Upper lobe of left lung (tissue), 6 donors: ENCODE measurements around the gene KDM5B. TPM values are rescaled to one million over a fixed set of nuclear protein-coding genes. Genes with fewer than 3 reads are reported as not detected.
"Not testable (repeated sequence)": the region's sequence is repeated elsewhere in the genome, so short reads cannot be mapped to it uniquely, and the experiment has no call there.

Source experiments
- ATAC-seq, 2 donors: fragments of 200-7000 bp; cut with Tn5 transposase; one replicate each; pipeline ENCODE4 v1.9.1; 2022; ENCODE audit warnings: mild to moderate bottlenecking in 2 of 2, moderate library complexity in 2 of 2; ENCODE audit not compliant: low FRiP score in 2 of 2
- DNase-seq, 2 donors: peaks; one replicate each; pipeline ENCODE4 v3.0.0-alpha.2; 2019 to 2020
- H3K27ac ChIP-seq, 4 donors: fragments of 200-600 bp; sonication (generic); one replicate each; pipeline ENCODE4 v1.5.1; 2016 to 2019
- H3K27me3 ChIP-seq, 4 donors: fragments of 200-600 bp; sonication (generic); one replicate each; pipeline ENCODE4 v1.5.1; 2017 to 2019
- H3K36me3 ChIP-seq, 4 donors: fragments of 200-600 bp; sonication (generic); one replicate each; pipeline ENCODE4 v1.5.1; 2016 to 2019
- H3K4me1 ChIP-seq, 4 donors: fragments of 200-600 bp; sonication (generic); one replicate each; pipeline ENCODE4 v1.5.1; 2018 to 2019
- H3K4me3 ChIP-seq, 4 donors: fragments of 200-600 bp; sonication (generic); one replicate each; pipeline ENCODE4 v1.5.1; 2017 to 2019; ENCODE audit warnings: mild to moderate bottlenecking in 2 of 4, moderate library complexity in 1 of 4
- H3K9me3 ChIP-seq, 4 donors: fragments of 200-600 bp; sonication (generic); one replicate each; pipeline ENCODE4 v1.5.1; 2018 to 2019
- EP300 ChIP-seq, 4 donors: sonication (generic); formaldehyde crosslinking; IDR thresholded peaks; one replicate each; pipeline ENCODE4 v1.5.1; 2017; ENCODE audit warnings: antibody characterized with exemption in 4 of 4, control low read depth in 2 of 4
- POLR2A ChIP-seq, 4 donors: fragments of 450-650 bp; IDR thresholded peaks; one replicate each; pipeline ENCODE4 v1.5.1; 2016 to 2017; ENCODE audit warnings: antibody characterized with exemption in 4 of 4, mild to moderate bottlenecking in 2 of 4
- POLR2AphosphoS5 ChIP-seq, 2 donors: sonication (generic); formaldehyde crosslinking; IDR thresholded peaks; one replicate each; pipeline ENCODE4 v1.5.1; 2017; ENCODE audit warnings: antibody characterized with exemption in 2 of 2
- WGBS, 2 donors: methylation state at CpG; one replicate each; pipeline ENCODE4 v1.1.5; 2017 to 2018; 5-methylcytosine and 5-hydroxymethylcytosine counted together
- total RNA-seq, 6 donors: library from RNA; depleted of rRNA in 4 of 6; stranded (reverse); fragments of >200 nt in 4 of 6; gene quantifications; one replicate each; pipeline versions ENCODE4 v1.1.0 to v1.2.1, GENCODE V29; 2016 to 2021
- TF ChIP-seq, protein P1 (sequence below), 6 experiments: fragments of 450-650 bp in 4 of 6; fragments of 200-600 bp in 2 of 6; sonication (generic) in 2 of 6; IDR thresholded peaks; one replicate each; pipeline ENCODE4 v1.5.1; 2016 to 2019; ENCODE audit warnings: antibody characterized with exemption in 6 of 6
- donor health status: DM: no; HTN: no; CAD: no; lungs with moderate emphysema.
- donor health status: DM: no; HTN: yes; CAD: no; lungs with severe emphysema.

KDM5B gene
- total RNA-seq, 6 donors from 2014 or later, result 42.2 to 102 (median 51.6) TPM

GRCh38 chr1:202723708-202724107 lies 84.5 kb downstream of the KDM5B start:
- TF ChIP-seq, protein P1, sequence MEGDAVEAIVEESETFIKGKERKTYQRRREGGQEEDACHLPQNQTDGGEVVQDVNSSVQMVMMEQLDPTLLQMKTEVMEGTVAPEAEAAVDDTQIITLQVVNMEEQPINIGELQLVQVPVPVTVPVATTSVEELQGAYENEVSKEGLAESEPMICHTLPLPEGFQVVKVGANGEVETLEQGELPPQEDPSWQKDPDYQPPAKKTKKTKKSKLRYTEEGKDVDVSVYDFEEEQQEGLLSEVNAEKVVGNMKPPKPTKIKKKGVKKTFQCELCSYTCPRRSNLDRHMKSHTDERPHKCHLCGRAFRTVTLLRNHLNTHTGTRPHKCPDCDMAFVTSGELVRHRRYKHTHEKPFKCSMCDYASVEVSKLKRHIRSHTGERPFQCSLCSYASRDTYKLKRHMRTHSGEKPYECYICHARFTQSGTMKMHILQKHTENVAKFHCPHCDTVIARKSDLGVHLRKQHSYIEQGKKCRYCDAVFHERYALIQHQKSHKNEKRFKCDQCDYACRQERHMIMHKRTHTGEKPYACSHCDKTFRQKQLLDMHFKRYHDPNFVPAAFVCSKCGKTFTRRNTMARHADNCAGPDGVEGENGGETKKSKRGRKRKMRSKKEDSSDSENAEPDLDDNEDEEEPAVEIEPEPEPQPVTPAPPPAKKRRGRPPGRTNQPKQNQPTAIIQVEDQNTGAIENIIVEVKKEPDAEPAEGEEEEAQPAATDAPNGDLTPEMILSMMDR (IDR thresholded peaks at IDR 0.05), result no peak
- TF ChIP-seq POLR2A (IDR thresholded peaks at IDR 0.05), result no peak
- TF ChIP-seq POLR2AphosphoS5 (IDR thresholded peaks at IDR 0.05), result no peak
- no peak for TF ChIP-seq EP300 (IDR thresholded peaks at IDR 0.05)
- no peaks in the 10 kb centered on the region for H3K9me3 ChIP-seq
- no peak overlapping the region for H3K27ac ChIP-seq
- H3K27me3 ChIP-seq, result no peaks in the 10 kb centered on the region
- peaks cover 10 to 23% (median 15%) of the 10 kb centered on the region in 4 donors for H3K36me3 ChIP-seq
- ATAC-seq, result no peak
- no peaks in the 10 kb centered on the region for H3K4me1 ChIP-seq
- H3K4me3 ChIP-seq, result no peak overlapping the region
- no peak for DNase-seq
- WGBS, 2 donors, result 90 to 94% methylated on average over 7 of the region's 7 CpGs

DNA sequence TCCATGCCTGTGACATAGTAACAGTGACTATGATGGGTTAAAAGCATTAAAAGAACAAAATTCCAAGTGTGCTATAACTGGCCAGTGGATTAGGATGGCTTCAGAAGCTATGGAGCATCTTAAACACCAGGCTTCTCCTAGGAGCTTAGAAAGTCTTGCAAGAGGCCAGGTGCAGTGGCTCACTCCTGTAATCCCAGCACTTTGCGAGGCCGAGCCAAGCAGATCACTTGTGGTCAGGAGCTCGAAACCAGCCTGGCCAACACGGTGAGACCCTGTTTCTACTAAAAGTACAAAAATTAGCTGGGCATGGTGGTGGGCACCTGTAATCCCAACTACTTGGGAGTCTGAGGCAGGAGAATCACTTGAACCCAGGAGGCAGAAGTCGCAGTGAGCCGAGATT lies 85.2 kb downstream of the KDM5B start:
- H3K36me3 ChIP-seq, result peaks cover 4 to 17% (median 8%) of the 10 kb centered on the region in 4 donors
- not testable (repeated sequence) for H3K4me3 ChIP-seq, H3K4me1 ChIP-seq, H3K27ac ChIP-seq, H3K27me3 ChIP-seq, H3K9me3 ChIP-seq, ATAC-seq, DNase-seq
- whole genome bisulfite sequencing, 2 donors, result 72 to 80% methylated on average over 5 to 6 of the region's 6 CpGs

- no peak overlapping the region for H3K27ac ChIP-seq
- 69 to 92% methylated on average over 2 of the region's 2 CpGs for WGBS, 2 donors
- DNase-seq (no peak), ATAC-seq (no peak)
- no peaks in the 10 kb centered on the region for H3K9me3 ChIP-seq
- H3K4me3 ChIP-seq, result no peak overlapping the region
- no peaks in the 10 kb centered on the region for H3K36me3 ChIP-seq
- H3K4me1 ChIP-seq, result no peaks in the 10 kb centered on the region
- TF ChIP-seq EP300 (IDR thresholded peaks at IDR 0.05) (no peak), POLR2A (IDR thresholded peaks at IDR 0.05) (no peak), POLR2AphosphoS5 (IDR thresholded peaks at IDR 0.05) (no peak)
- TF ChIP-seq, protein P1 (IDR thresholded peaks at IDR 0.05), result no peak
- H3K27me3 ChIP-seq, result no peaks in the 10 kb centered on the region
These were observed 91.6 kb downstream of the KDM5B start for GRCh38 chr1:202716654-202717053.

DNA sequence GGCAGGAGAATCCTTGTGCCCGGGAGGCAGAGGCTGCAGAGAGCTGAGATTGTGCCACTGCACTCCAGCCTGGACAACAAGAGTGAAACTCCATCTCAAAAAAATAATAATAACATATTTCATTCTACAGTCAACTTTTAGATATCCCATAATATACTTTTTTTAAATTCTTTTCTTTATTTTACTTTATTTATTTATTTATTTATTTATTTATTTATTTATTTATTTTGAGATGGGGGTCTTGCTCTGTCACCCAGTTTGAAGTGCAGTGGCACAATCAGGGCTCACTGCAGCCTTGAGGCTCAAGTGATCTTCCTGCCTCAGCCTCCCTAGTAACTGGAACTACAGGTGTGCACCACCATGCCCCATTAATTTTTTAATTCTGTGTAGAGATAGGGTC lies 94.0 kb downstream of the KDM5B start:
- WGBS, 2 donors, result 86 to 89% methylated on average over 1 of the region's 1 CpG
- Histone ChIP-seq H3K4me1 (peaks cover 10 to 14% (median 13%) of the 10 kb centered on the region in 4 donors), H3K27me3 (peaks cover 0 to 20% (median 17%) of the 10 kb centered on the region in 4 donors)
- H3K4me3 ChIP-seq, H3K36me3 ChIP-seq, DNase-seq, H3K9me3 ChIP-seq, H3K27ac ChIP-seq, ATAC-seq: not testable (repeated sequence)

- ATAC-seq (no peak), DNase-seq (no peak)
- Histone ChIP-seq H3K4me3 (no peak overlapping the region), H3K36me3 (no peaks in the 10 kb centered on the region), H3K27ac (no peak overlapping the region), H3K9me3 (no peaks in the 10 kb centered on the region), H3K4me1 (peaks cover 10 to 17% (median 14%) of the 10 kb centered on the region in 4 donors), H3K27me3 (peaks cover 0 to 31% (median 25%) of the 10 kb centered on the region in 4 donors)
- WGBS, 2 donors, result 35 to 48% methylated on average over 4 of the region's 4 CpGs
- TF ChIP-seq EP300 (IDR thresholded peaks at IDR 0.05), result no peak
- TF ChIP-seq POLR2A (IDR thresholded peaks at IDR 0.05), result no peak
- TF ChIP-seq POLR2AphosphoS5 (IDR thresholded peaks at IDR 0.05), result no peak
- TF ChIP-seq, protein P1 (IDR thresholded peaks at IDR 0.05), result no peak
These were observed 95.1 kb downstream of the KDM5B start for GRCh38 chr1:202713110-202713509.

GRCh38 chr1:202711949-202712635 lies 96.1 kb downstream of the KDM5B start:
- TF ChIP-seq POLR2A (IDR thresholded peaks at IDR 0.05) (no peak), POLR2AphosphoS5 (IDR thresholded peaks at IDR 0.05) (no peak), EP300 (IDR thresholded peaks at IDR 0.05) (no peak)
- TF ChIP-seq, protein P1 (IDR thresholded peaks at IDR 0.05), result no peak
- 67 to 79% methylated on average over 9 of the region's 9 CpGs for WGBS, 2 donors
- H3K36me3 ChIP-seq, result no peaks in the 10 kb centered on the region
- ATAC-seq (no peak), DNase-seq (no peak)
- H3K27ac ChIP-seq, result no peak overlapping the region
- H3K4me1 ChIP-seq, result peaks cover 10 to 17% (median 14%) of the 10 kb centered on the region in 4 donors
- H3K4me3 ChIP-seq, result no peak overlapping the region
- peaks cover 0 to 36% (median 25%) of the 10 kb centered on the region in 4 donors for H3K27me3 ChIP-seq
- H3K9me3 ChIP-seq, result no peaks in the 10 kb centered on the region
